Fibroblast of lung (primary cell): ENCODE results near the gene ELOF1. TPM values are rescaled to one million over a fixed set of nuclear protein-coding genes. Genes with fewer than 3 reads are reported as not detected.

ENCODE experiments used
- DNase-seq, 2 donors: peaks; one replicate each; pipeline versions ENCODE4 v3.0.0 to v3.0.0-alpha.2; 2010; ENCODE audit warnings: low read depth in 2 of 2
- H2AFZ ChIP-seq: 2 replicates; pipeline ENCODE4 v1.5.1; 2012; ENCODE audit warnings: low read length, control low read depth, inconsistent platforms
- H3K27ac ChIP-seq: 2 replicates; pipeline ENCODE4 v1.5.1; 2011; ENCODE audit warnings: low read length, control low read depth; ENCODE audit not compliant: insufficient read depth
- H3K27me3 ChIP-seq: 2 replicates; pipeline ENCODE4 v1.5.1; 2011; ENCODE audit warnings: mild to moderate bottlenecking, low read length; ENCODE audit not compliant: control insufficient read depth, insufficient read depth
- H3K36me3 ChIP-seq: 2 replicates; pipeline ENCODE4 v1.5.1; 2011; ENCODE audit warnings: low read length; ENCODE audit not compliant: control insufficient read depth, insufficient read depth
- H3K4me1 ChIP-seq: 2 replicates; pipeline ENCODE4 v1.5.1; 2011; ENCODE audit warnings: low read length; ENCODE audit not compliant: control insufficient read depth, insufficient read depth; ENCODE audit errors: extremely low read depth
- H3K4me2 ChIP-seq: 2 replicates; pipeline ENCODE4 v1.5.1; 2011; ENCODE audit warnings: low read length, control low read depth; ENCODE audit not compliant: insufficient read depth; ENCODE audit errors: extremely low read depth
- H3K4me3 ChIP-seq, 4 experiments: fragments of 200-600 bp in 1 of 4; sonication (generic) in 1 of 4; replicated peaks in 1 of 4; 2 replicates each; pipeline ENCODE4 v1.5.1; 2011 to 2016; ENCODE audit warnings: low read length in 4 of 4, low read depth in 3 of 4, mild to moderate bottlenecking in 3 of 4, control low read depth in 2 of 4, inconsistent platforms in 1 of 4, mixed read lengths in 1 of 4; ENCODE audit not compliant: insufficient read depth in 1 of 4; ENCODE audit errors: control extremely low read depth in 1 of 4
- H3K79me2 ChIP-seq: 2 replicates; pipeline ENCODE4 v1.5.1; 2012; ENCODE audit warnings: mild to moderate bottlenecking, low read length, inconsistent platforms; ENCODE audit not compliant: control insufficient read depth, insufficient read depth
- H3K9ac ChIP-seq: 2 replicates; pipeline ENCODE4 v1.5.1; 2011; ENCODE audit warnings: mild to moderate bottlenecking, low read length, control low read depth; ENCODE audit not compliant: insufficient read depth
- H3K9me3 ChIP-seq: 2 replicates; pipeline ENCODE4 v1.5.1; 2012; ENCODE audit warnings: low read depth, low read length; ENCODE audit not compliant: control insufficient read depth, insufficient read depth
- H4K20me1 ChIP-seq: 2 replicates; pipeline ENCODE4 v1.5.1; 2011; ENCODE audit warnings: low read length; ENCODE audit not compliant: control insufficient read depth, insufficient read depth; ENCODE audit errors: extremely low read depth
- EZH2 ChIP-seq: IDR thresholded peaks from 2 replicates; pipeline ENCODE4 v1.5.1; 2012; ENCODE audit warnings: low read length, control low read depth, mild to moderate bottlenecking; ENCODE audit errors: missing control alignments
- polyA plus RNA-seq, 2 donors: library from polyadenylated mRNA; depleted of rRNA in 1 of 2; stranded (reverse) in 1 of 2; unstranded in 1 of 2; fragments of >200 nt; gene quantifications; 2 replicates each; pipeline ENCODE4 v1.2.1, GENCODE V29; 2011 to 2012; ENCODE audit warnings: missing spikeins in 1 of 2
- total RNA-seq: library from RNA; depleted of rRNA; stranded (reverse); fragments of >200 nt; gene quantifications from 2 replicates; pipeline ENCODE4 v1.2.1, GENCODE V29; 2014
- TF ChIP-seq, protein P1 (sequence below), 2 donors: IDR thresholded peaks in 1 of 2; conservative IDR thresholded peaks in 1 of 2; 1 replicate in 1 of 2; 2 replicates in 1 of 2; pipeline ENCODE4 v1.5.1; 2011 to 2012; ENCODE audit warnings: low read length in 2 of 2, control low read depth in 1 of 2, inconsistent platforms in 1 of 2, low read depth in 1 of 2, mild to moderate bottlenecking in 1 of 2

ELOF1 gene
- total and polyA plus RNA-seq, 2 donors (not counting 1 experiment from before 2014, with no cell fraction given), result 29.6 to 52.2 TPM

DNA sequence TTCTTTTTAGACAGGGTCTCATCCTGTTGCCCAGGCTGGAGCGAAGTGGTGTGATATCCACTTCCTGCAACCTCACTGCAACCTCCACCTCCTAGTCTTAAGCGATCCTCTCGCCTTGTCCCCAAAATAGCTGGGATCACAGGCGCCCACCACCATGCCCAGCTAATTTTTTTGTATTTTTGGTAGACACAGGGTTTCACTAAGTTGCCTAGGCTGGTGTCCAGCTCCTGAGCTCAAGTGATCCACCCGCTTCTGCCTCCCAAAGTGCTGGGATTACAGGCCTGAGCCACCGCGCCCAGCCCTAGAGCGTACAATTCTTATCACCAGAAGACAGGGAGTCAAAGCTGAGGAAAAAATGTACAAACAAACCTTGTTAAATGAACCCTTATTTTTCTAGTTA, 4.5 kb upstream of the ELOF1 start:
- H3K4me3 ChIP-seq, result no peak overlapping the region
- DNase-seq, result no peak
- TF ChIP-seq, protein P1, sequence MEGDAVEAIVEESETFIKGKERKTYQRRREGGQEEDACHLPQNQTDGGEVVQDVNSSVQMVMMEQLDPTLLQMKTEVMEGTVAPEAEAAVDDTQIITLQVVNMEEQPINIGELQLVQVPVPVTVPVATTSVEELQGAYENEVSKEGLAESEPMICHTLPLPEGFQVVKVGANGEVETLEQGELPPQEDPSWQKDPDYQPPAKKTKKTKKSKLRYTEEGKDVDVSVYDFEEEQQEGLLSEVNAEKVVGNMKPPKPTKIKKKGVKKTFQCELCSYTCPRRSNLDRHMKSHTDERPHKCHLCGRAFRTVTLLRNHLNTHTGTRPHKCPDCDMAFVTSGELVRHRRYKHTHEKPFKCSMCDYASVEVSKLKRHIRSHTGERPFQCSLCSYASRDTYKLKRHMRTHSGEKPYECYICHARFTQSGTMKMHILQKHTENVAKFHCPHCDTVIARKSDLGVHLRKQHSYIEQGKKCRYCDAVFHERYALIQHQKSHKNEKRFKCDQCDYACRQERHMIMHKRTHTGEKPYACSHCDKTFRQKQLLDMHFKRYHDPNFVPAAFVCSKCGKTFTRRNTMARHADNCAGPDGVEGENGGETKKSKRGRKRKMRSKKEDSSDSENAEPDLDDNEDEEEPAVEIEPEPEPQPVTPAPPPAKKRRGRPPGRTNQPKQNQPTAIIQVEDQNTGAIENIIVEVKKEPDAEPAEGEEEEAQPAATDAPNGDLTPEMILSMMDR (conservative IDR thresholded peaks at IDR 0.05 in 1 of 2, IDR thresholded peaks at IDR 0.05 in 1 of 2; ENCODE audit: low read depth in 1 of 2, low read length in 2 of 2), result no peak
- TF ChIP-seq EZH2, result no peak
- no peaks in the 10 kb centered on the region for H3K9me3 ChIP-seq
- no peak overlapping the region for H3K4me2 ChIP-seq
- no peak overlapping the region for H3K27ac ChIP-seq
- H2AFZ ChIP-seq, result no peak overlapping the region
- peaks cover 2% of the 10 kb centered on the region for H3K79me2 ChIP-seq
- H3K4me1 ChIP-seq, result no peaks in the 10 kb centered on the region
- no peaks in the 10 kb centered on the region for H3K27me3 ChIP-seq
- no peaks in the 10 kb centered on the region for H4K20me1 ChIP-seq
- no peak overlapping the region for H3K9ac ChIP-seq
- no peaks in the 10 kb centered on the region for H3K36me3 ChIP-seq

DNA sequence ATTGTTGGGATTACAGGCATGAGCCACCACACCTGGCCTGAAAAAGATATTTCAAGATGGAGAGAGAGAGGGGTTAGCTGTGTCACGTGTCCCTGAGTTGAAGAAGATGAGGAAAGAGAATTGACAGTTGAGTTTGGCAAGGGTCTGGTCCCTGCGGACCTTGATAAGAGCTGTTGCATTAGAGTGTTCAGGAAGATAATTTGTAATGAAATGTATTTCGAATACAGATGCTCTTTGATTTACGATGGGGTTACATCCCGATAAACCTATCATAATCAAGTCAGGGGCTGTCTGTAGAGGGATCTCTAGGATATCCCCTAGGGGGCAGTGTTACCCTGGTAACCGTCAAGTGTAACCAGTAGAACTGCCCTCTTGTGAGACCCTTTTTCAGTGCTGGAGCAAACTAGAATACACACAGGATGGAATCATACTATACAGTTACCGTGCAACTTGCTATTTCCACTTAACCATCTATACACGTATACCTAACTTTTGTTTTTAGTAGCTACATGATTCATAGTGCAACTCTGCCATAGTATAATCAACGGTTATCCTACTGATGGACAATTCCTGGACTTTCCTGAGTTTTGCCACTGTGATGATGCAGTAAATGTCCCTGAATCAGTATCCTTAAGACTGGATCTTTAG, 1.5 kb upstream of the ELOF1 start:
- no peak overlapping the region for H3K4me2 ChIP-seq
- peak; percentile 59 to 77 for DNase-seq
- no peak overlapping the region for H3K9ac ChIP-seq
- peaks cover 6% of the 10 kb centered on the region for H3K4me1 ChIP-seq
- H3K9me3 ChIP-seq, result no peaks in the 10 kb centered on the region
- no peak overlapping the region for H3K4me3 ChIP-seq
- H2AFZ ChIP-seq, result no peak overlapping the region
- TF ChIP-seq, protein P1 (conservative IDR thresholded peaks at IDR 0.05 in 1 of 2, IDR thresholded peaks at IDR 0.05 in 1 of 2; ENCODE audit: low read depth in 1 of 2, low read length in 2 of 2), result peak; percentile 67 to 71
- no peak for TF ChIP-seq EZH2
- H4K20me1 ChIP-seq, result no peaks in the 10 kb centered on the region
- no peaks in the 10 kb centered on the region for H3K36me3 ChIP-seq
- H3K27ac ChIP-seq, result no peak overlapping the region
- no peaks in the 10 kb centered on the region for H3K27me3 ChIP-seq
- peaks cover 25% of the 10 kb centered on the region for H3K79me2 ChIP-seq

DNA sequence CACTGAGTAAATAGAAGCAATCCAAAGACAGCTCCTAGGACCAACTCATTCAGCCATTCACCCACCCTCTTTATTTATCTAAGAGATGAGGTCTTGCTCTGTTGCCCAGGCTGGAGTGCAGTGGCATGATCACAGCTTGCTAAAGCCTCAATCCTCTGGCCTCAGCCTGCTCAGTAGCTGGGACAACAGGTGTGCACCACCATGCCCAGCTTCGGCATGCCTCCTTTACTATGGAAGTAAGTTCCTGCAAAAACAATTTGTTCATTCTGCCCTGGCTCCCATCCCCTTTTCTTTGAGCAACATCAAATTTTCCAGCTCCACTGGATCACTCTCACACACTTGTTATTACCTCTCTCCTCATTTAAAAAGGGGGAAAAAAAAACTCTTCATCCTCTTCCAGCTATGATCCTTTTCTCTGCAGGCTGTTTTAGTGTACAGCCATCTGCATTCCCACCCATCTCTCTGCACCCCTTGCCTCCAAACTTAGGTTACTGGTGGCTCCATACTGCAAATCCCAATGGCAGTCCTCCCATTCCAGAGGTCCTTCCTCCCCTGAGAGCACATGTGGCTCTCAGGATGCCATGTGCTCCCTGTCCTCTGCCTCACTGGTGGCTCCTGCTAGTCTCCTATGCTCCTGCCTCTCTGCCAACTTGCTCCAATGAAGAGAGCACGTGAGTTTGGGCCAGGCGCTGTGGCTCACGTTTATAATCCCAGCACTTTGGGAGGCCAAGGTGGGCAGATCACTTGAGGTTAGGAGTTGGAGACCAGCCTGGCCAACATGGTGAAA, 2.2 kb downstream of the ELOF1 start:
- TF ChIP-seq EZH2, result no peak
- TF ChIP-seq, protein P1 (conservative IDR thresholded peaks at IDR 0.05 in 1 of 2, IDR thresholded peaks at IDR 0.05 in 1 of 2; ENCODE audit: low read depth in 1 of 2, low read length in 2 of 2), result no peak
- Histone ChIP-seq H3K4me2 (no peak overlapping the region), H3K9ac (no peak overlapping the region), H3K9me3 (no peaks in the 10 kb centered on the region), H3K79me2 (peaks cover 29% of the 10 kb centered on the region), H4K20me1 (no peaks in the 10 kb centered on the region), H2AFZ (no peak overlapping the region), H3K36me3 (peaks cover 14% of the 10 kb centered on the region), H3K27me3 (no peaks in the 10 kb centered on the region), H3K4me3 (no peak overlapping the region), H3K4me1 (peaks cover 6% of the 10 kb centered on the region), H3K27ac (no peak overlapping the region)
- DNase-seq, result no peak
